ENCODE results near the gene MGAT4A. TPM values are rescaled to one million over a fixed set of nuclear protein-coding genes. Genes with fewer than 3 reads are reported as not detected.

Gene MGAT4A
- total RNA-seq, 4 donors from 2014 or later: 6.4 to 13.8 (median 11.7) TPM

- DNase-seq (ENCODE audit: low spot score in 2 of 2): peak in 1 of 2 donors; percentile 54
- Histone ChIP-seq H3K27ac (no peak overlapping the region), H3K36me3 (peaks cover 89% of the 10 kb centered on the region), H3K9me3 (no peaks in the 10 kb centered on the region), H3K27me3 (no peaks in the 10 kb centered on the region), H3K4me3 (no peak overlapping the region), H3K4me1 (no peaks in the 10 kb centered on the region)
- WGBS: 91% methylated on average over 9 of the region's 13 CpGs
- TF ChIP-seq EP300 (IDR thresholded peaks at IDR 0.05) (no peak), POLR2A (IDR thresholded peaks at IDR 0.05) (no peak), POLR2AphosphoS5 (IDR thresholded peaks at IDR 0.05) (no peak), CTCF (IDR thresholded peaks at IDR 0.05) (no peak)
Observed at GRCh38 chr2:98571121-98571701, 159.7 kb downstream of the MGAT4A start.

GRCh38 chr2:98570356-98570755, 160.6 kb downstream of the MGAT4A start:
- H3K27me3 ChIP-seq: no peaks in the 10 kb centered on the region
- no peak for DNase-seq (ENCODE audit: low spot score in 2 of 2)
- no peak for TF ChIP-seq EP300 (IDR thresholded peaks at IDR 0.05)
- TF ChIP-seq CTCF (IDR thresholded peaks at IDR 0.05): no peak
- TF ChIP-seq POLR2AphosphoS5 (IDR thresholded peaks at IDR 0.05): no peak
- TF ChIP-seq POLR2A (IDR thresholded peaks at IDR 0.05): no peak
- 94% methylated on average over 5 of the region's 5 CpGs for WGBS
- H3K4me1 ChIP-seq: no peaks in the 10 kb centered on the region
- H3K4me3 ChIP-seq: no peak overlapping the region
- no peak overlapping the region for H3K27ac ChIP-seq
- peaks cover 90% of the 10 kb centered on the region for H3K36me3 ChIP-seq
- H3K9me3 ChIP-seq: no peaks in the 10 kb centered on the region

- WGBS: 94% methylated on average over 13 of the region's 13 CpGs
- no peaks in the 10 kb centered on the region for H3K9me3 ChIP-seq
- H3K4me1 ChIP-seq: no peaks in the 10 kb centered on the region
- TF ChIP-seq POLR2A (IDR thresholded peaks at IDR 0.05) (no peak), EP300 (IDR thresholded peaks at IDR 0.05) (no peak), CTCF (IDR thresholded peaks at IDR 0.05) (no peak), POLR2AphosphoS5 (IDR thresholded peaks at IDR 0.05) (no peak)
- peaks cover 90% of the 10 kb centered on the region for H3K36me3 ChIP-seq
- DNase-seq (ENCODE audit: low spot score in 2 of 2): no peak
- no peak overlapping the region for H3K27ac ChIP-seq
- H3K27me3 ChIP-seq: no peaks in the 10 kb centered on the region
- no peak overlapping the region for H3K4me3 ChIP-seq
Observed at GRCh38 chr2:98569915-98570314, 161.0 kb downstream of the MGAT4A start.

- TF ChIP-seq EP300 (IDR thresholded peaks at IDR 0.05): no peak
- no peak for TF ChIP-seq POLR2A (IDR thresholded peaks at IDR 0.05)
- no peak for TF ChIP-seq POLR2AphosphoS5 (IDR thresholded peaks at IDR 0.05)
- TF ChIP-seq CTCF (IDR thresholded peaks at IDR 0.05): peak; percentile 34 to 84
- Histone ChIP-seq H3K4me3 (no peak overlapping the region), H3K4me1 (no peaks in the 10 kb centered on the region), H3K27ac (no peak overlapping the region), H3K36me3 (peaks cover 91% of the 10 kb centered on the region), H3K27me3 (no peaks in the 10 kb centered on the region), H3K9me3 (no peaks in the 10 kb centered on the region)
- no peak for DNase-seq (ENCODE audit: low spot score in 2 of 2)
- WGBS: 73% methylated on average over 18 of the region's 19 CpGs
Observed at GRCh38 chr2:98569197-98569793, 161.6 kb downstream of the MGAT4A start.

Other genes with a start within 250 kb of the MGAT4A start
- 10 to 100 TPM; 22.9 to 42.7 (median 30.3) TPM for gene COA5, start 122.6 kb downstream of the MGAT4A start, total RNA-seq
- 10 to 100 TPM; 34.0 to 45.4 (median 40.4) TPM for gene UNC50, start 122.5 kb downstream of the MGAT4A start, total RNA-seq
- 10 to 100 TPM in 3 of 4 donors, 1 to 10 TPM in 1; 5.2 to 13.0 (median 11.3) TPM for gene CRACDL, start 205.1 kb upstream of the MGAT4A start, total RNA-seq

Measured in suprapubic skin (tissue), 4 donors.